ENCODE data around the gene RSRC2.
"Not testable (repeated sequence)": the region's sequence is repeated elsewhere in the genome, so short reads cannot be mapped to it uniquely, and the experiment has no call there.

RSRC2 gene

DNA sequence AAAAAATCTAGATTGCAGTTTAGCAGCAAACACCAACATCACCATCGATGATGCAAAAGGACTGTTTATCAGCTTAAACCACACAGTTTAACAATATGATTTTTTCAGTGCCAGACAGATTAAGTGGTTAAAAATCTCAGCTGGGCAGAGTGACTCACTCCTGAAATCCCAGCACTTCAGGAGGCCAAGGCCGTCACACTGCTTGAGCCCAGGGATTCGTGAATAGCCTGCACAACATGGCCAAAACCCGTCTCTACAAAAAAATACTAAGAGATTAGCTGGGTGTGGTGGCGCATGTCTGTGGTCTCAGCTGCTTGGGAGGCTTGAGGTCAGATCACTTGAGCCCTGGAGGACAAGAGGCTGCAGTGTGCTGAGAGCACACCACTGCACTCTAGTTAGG, 8.9 kb downstream of the RSRC2 start:
- no peak for DNase-seq (ENCODE audit: low spot score)

DNA sequence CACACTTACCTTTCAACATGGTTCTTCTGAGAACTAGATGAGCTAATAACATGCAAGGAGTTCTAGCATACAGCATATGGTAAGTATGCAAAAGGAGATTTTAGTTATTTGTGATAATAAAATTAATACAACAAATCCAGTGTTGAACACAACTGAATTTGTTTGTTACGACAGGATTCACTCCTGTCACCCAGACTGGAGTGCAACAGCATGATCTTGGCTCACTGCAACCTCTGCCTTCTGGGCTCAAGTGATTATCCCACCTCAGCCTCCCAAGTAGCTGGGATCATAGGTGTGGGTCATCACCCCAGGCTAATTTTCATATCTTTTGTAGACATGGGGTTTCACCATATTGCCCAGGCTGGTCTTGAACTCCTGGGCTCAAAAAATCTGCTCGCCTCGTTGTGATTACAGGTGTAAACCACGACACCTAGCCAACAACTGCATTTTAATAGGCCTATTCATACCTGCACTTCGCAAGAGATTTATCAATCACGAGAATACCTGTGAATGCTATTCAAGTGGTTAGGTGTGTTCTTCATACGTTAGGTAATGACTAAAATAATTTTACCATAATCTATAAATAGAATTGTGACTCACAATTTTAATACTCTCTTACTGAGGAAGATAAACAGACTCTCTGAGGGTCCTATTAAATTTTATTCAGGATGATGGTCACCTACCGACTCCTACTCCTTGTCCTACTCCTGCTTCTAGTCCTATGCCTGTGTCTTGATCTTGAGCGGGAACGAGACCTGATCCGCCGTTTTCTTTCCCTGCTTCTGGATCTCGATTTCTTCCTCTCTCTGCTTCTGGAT, 10.0 kb downstream of the RSRC2 start:
- DNase-seq (ENCODE audit: low spot score): no peak

DNA sequence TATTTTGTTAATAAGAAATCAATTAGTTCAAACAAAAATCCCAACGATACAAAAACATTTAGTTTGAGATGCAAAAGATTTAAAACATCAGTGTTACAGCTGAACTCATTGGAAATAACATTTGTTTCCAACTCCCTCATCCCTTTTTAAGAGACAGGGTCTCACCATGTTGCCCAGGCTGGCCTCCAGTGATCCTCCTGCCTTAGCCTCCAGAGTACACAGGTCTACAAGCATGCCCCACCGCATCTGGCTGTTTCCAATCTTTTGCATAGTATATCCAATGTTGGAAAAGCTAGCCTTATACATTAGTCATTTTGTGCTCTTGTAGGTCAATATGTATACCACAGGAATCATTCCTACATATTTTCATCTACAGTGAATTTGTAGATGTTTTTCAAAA, 11.5 kb downstream of the RSRC2 start:
- no peak for DNase-seq (ENCODE audit: low spot score)

DNA sequence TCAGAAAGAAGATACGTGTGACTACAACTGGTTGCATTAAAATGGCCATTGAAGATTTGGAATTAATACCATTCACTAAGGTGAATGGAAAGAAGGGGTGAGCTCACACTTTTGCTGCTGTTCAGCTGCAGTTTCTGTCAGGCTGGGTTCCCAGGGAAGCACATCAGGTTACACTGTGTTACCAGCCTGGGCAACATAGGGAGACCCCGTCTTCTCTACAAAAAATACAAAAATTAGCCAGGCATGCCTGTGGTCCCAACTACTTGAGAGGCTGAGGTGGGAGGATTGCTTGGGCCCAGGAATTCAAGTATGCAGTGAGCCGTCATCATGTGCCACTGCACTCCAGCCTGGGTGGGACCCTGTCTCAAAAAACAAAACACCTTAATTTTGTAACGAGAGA, 13.1 kb downstream of the RSRC2 start:
- DNase-seq (ENCODE audit: low spot score): no peak

DNA sequence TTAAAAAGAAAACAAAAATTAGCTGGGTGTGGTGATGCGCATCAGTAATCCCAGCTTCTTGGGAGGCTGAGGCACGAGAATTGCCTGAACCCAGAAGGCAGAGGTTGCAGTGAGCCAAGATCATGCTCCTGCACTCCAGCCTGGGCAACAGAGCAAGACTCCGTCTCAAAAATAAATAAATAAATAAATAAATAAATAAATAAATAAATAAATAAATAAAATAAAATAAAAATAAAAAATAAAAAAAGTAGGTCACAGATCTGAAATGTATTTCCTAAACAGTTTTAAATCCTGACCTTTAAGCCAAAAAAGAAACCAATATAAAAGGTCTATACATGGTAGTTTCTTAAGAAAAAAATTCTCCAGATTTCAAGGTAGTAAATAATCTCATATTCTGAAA, 13.7 kb downstream of the RSRC2 start:
- DNase-seq (ENCODE audit: low spot score): not testable (repeated sequence)

DNA sequence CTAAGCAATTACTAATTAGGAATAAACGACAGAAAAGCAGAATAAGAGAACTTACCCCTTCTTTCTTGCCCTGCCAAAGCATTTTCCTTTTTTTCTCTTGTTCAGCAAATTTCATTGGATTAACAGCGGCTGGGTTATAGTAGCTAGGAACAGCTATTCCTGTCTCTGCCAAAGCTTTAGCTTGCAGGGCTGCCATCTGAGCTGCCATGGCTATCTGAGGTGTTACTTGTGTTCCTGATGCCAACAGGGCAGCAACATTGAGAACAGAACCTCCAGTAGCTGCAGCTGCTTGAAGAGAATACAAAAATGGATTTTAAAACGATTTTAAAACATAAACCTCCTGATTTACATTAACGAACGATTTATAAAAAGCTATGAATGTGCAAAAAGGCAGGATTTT, 18.6 kb downstream of the RSRC2 start:
- no peak for DNase-seq (ENCODE audit: low spot score)

DNA sequence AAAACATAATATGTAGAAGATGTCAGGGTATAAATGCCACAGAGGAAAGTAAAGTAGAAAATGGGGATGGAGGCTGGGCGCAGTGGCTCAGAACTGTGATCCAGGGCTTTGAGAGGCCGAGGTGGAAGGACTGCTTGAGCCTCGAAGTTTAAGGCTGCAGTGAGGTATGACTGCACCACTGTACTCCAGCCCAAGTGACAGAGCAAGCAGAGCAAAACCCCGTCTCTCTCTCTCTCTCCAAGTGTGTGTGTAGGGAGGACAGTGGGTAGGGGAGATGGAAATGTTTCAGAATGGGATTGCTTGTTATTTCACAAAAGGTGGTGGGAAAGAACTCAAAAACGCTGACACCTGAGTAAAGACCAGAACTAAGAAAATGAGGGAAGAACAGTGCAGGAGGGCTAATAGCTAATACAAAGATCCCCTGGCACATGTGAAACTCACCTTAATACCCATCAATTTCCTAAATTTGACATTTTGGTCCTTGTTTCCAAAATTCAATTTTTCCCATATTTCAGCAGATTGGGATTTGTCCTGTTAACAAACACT, 20.3 kb downstream of the RSRC2 start:
- no peak for DNase-seq (ENCODE audit: low spot score)

DNA sequence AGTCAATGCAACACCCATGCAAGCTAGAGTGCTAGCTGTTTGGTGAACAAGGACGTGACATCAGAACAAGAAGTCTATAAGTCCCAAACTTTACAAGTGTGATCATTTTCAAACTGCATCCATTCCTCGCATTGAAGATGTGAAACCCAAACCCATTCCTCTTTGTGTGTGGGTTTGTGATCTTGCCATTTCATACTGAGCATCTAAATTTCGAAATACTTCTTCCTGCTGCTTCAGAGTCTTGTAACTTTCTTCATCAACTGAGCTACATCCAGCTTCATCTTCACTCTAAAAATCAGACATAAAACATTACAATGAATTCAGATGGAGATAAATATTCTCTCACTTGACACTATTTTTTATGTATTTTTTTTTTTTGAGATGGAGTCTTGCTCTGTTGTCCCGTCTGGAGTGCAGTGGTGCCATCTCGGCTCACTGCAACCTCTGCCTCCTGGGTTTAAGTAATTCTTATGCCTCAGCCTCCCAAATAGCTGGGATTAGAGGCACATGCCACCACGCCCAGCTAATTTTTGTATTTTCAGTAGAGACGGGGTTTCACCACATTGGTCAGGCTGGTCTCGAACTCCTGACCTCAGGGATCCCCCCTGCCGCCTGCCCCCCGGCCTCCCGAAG, 21.2 kb downstream of the RSRC2 start:
- no peak for DNase-seq (ENCODE audit: low spot score)

DNA sequence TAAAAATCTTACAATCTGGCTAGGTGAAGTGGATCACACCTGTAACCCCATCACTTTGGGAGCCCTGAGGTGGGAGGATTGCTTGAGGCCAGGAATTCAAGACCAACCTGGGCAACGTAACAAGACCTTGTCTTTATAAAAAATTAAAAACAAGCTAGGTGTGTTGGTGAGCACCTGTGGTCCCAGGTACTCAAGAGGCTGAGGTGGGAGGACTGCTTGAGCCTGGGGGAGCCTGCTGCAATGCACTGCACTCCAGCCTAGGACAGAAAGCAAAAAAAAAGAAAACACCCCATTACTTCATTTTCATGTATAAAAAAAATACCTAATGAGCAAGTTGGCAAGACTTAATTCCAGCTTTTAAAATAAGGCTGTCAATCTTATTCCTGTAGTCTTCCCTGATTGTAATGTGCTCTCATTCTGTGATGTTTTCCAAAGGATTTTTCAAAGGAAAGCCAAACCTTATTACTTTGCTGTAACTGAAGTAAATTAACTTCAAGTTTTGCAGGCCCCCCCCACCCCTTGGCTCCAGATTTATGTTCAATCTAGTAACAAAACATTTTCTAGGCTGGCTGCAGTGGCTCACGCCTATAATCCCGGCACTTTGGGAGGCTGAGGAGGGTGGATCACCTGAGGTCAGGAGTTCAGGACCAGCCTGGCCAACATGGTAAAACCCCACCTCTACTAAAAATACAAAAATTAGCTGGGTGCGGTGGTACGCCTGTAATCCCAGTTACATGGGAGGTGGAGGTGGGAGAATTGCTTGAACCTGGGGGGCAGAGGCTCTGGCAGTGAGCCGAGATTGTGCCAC, 22.7 kb downstream of the RSRC2 start:
- DNase-seq (ENCODE audit: low spot score): no peak

DNA sequence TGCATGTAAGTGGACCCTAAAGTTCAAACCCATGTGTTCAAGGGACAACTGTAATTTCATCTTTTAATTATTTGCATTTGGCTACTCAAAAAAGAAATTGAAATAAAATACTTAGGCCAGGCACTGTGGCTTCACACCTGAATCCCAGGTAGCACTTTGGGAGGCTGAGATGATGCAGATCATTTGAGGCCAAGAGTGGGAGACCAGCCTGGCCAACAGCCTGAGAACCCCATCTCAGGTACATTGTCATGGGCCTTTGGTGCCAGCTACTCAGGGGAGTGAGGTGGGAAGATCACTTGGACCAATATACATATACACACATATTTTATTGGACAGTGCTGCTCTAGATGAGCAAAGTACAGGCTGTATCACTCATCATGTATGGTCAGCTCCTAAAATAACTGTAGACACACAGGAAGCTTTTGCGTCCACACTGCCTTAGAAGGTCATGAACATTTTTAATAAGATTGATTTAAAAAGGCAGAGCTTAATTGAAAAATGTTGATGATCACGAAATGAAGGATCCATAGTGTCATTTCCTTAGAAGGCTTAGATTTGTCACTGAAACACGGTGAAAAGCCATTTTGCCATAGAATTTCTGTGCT, 23.5 kb downstream of the RSRC2 start:
- DNase-seq (ENCODE audit: low spot score): no peak

DNA sequence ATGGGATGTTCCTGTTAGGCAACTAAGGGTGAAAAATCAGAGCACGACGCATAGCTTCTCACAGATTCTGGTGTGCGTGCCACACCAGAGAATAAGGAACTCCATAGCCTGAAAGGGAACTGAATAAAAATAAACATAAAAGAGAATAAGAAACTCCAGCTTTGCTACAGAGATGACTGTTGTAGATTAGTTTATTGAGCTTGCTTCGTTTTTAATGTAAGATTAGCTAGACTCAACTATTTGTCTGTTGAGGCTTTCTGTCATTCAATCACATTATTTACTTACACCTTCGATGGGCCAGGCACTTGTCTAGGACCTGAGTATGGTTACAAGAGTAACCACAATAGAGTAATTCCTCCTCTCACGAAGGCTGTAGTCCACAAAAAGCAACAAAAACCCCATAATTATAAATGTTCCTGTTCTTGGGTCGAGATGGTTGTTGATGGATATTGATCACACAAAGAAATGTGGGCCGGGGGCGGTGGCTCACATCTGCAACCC, 25.2 kb downstream of the RSRC2 start:
- DNase-seq (ENCODE audit: low spot score): no peak

DNA sequence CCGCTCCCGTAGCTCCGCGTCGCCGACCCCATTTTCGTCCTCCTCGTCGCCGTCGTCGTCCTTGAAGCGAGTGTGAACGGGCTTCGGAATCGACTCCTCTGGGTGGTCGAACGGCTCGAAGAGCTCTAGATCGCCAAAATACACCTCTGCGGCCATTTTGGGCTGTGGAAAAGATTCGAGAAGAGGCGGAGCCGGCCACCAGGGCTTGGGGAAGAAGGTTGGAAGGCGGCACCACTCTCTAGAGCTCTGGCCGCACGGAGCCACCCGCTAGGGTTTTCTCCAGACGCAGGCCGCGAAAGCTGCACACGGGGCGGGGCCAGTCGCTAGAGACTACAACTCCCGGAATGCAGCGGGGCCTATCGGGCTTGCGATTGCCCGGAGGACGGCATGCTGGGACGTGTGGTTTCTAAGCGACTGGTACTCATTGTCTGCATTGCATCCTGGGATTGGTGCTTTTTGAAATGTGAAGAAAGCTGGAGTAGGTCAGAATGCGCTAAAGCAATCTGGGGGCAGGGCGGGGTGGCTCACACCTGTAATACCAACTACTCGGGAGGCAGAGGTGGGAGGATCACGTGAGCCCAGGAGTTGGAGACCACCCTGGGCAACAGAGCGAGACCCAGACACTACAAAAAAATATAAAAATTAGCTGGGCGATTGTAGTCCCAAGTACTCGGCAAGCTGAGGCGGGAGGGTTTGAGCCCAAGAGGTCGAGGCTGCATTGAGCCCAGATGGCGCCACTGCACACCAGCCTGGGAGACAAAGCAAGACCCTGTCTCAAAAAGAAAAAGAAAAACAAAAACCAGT, 25.8 kb downstream of the RSRC2 start, which contains the start of gene ZCCHC8:
Gene ZCCHC8, minus strand, starts transcription at position 248 of the 804 bp plus-strand sequence. Its CDS starts 92 bp downstream, at position 156.
- DNase-seq (ENCODE audit: low spot score): peak; percentile 72

DNA sequence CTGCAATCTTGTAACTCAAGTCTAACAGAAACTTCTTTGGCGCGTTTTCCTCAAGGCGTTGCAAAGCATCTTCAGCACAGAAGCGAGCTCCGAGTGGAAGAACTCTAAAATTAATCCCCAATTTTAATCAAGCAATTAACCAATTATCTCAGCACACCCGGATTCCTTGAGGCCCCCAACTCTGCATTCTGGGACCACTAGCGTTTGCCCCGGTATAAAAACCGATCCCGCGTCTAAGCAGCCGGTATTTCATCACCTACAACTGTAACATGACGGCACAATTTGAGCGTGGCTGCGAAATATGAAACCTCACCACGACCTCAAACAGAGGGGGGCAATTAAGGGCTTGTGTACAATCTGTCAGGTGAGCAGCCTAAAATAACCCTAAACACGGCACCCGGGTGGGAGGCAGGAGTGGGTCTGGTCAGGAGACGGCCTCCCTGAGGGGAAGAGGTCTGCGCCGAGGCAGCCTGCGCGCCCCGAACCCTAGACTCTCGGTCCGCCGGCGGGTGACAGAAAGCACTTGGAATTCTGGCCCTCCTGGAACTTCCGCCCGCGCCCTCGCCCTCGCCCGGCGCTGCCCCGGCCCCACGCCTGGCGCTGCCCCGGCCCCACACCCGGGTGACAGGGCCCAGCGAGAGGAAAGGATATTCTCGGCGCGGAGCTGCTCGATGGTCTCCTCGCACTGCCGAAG, 26.6 kb downstream of the RSRC2 start:
- peak; percentile 31 for DNase-seq (ENCODE audit: low spot score)

DNA sequence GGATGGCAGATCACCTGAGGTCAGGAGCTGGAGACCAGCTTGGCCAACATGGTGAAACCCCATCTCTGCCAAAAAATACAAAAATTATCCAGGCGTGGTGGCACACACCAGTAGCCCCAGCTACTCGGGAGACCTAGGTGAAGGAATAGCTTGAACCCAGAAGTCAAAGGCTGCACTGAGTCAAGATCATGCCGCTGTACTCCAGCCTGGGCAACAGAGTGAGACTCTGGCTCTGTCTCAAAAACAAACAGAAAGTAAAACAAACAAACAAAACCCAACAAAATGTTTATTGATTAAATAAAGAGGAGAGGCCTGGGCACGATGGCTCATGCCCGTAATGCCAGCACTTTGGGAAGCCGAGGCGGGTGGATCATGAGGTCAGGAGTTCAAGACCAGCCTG, 31.5 kb downstream of the RSRC2 start:
- DNase-seq (ENCODE audit: low spot score): no peak

DNA sequence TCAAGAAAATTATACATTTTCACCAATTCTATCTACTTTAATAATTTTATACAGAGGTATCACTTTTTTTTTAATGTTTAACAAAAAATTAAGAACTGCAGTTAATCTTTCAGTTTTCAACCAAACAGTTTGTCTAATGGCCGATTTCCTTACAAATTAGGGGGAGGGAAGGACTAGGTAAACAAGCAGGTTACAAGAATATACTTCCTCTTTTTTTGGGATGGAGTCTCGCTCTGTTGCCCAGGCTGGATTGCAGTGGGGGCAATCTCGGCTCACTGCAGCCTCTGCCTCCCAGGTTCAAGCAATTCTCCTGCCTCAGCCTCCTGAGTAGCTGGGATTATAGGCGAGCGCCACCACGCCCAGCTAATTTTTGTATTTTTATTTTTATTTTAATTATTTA, 33.5 kb downstream of the RSRC2 start:
- DNase-seq (ENCODE audit: low spot score): not testable (repeated sequence)

DNA sequence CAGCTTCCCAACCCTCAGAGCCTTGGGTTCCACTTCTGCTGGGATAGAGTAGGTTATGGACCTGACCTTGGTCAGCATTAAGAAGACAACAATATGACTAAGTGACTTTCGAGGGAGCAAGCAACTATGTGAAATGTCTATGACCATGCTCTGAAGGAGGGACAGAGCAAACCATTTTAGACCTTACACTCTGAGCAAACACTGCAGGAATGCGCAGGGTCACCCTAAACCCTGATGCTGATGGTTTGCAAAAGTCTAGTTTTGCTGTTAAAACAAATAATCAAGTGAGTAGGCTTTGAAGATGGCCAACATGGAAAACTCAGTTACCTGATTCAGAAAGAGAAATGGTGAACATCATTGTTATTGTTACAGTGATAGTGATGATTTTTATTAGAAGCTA, 34.7 kb downstream of the RSRC2 start:
- DNase-seq (ENCODE audit: low spot score): no peak

DNA sequence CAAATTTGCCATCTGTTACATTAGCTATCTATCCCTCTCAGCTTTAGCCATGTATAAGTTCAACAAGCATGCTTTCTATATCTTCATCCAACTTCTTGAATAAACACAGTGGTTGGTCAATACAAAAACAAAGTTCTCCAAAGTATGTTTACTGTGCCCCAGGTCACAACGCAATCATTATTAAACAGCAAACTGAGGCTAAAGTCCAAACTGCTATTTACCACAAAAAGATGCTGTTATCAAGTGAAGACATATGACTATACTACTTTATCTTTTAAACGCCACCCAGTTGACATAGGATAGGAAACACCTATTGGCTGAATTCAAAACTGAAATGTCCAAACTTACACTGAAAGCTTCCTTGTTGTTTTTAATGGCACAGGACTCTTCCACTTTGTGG, 37.7 kb downstream of the RSRC2 start:
- DNase-seq (ENCODE audit: low spot score): peak; percentile 19

DNA sequence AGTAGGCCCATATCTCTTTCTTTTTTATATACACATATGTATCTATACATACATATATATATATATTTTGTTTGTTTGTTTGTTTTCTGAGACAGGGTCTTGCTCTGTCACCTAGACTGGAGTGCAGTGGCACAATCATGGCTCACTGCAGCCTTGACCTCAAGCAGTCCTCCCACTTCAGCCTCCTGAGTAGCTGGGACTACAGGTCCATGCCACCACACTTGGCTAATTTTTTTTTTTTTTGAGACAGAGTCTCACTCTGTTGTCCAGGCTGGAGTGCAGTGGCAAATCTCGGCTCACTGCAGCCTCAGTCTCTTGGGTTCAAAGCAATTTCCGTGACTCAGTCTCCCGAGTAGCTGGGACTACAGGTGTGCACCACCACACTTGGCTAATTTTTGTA, 38.9 kb downstream of the RSRC2 start:
- not testable (repeated sequence) for DNase-seq (ENCODE audit: low spot score)

DNA sequence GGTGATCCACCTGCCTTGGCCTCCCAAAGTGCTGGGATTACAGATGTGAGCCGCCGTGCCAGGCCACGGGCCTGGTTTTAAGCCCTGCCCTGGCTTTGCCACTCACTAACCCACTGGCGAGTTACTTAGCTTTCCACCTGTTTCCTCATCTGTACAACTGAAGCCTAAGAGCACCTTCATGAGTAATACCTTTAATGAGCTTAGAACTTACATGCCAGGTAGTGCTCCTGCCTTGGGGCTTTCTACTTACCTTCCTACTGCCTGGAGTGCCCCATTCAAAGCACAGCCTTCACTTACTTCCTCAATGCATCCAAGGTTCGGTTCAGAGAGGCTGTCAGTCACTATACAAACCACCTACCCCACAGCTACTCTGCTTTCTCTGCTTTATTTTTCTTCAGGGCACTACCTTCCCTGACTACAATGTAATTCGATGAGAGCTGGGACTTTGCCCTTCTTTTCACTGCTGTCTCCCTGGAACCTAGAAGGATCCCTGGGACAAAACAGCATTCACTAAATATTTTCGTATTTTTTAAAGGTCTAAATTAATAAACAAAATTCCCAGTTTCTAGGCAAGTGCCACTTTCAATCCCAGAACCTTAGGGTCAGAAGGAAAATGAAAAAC, 39.8 kb downstream of the RSRC2 start:
- no peak for DNase-seq (ENCODE audit: low spot score)

DNA sequence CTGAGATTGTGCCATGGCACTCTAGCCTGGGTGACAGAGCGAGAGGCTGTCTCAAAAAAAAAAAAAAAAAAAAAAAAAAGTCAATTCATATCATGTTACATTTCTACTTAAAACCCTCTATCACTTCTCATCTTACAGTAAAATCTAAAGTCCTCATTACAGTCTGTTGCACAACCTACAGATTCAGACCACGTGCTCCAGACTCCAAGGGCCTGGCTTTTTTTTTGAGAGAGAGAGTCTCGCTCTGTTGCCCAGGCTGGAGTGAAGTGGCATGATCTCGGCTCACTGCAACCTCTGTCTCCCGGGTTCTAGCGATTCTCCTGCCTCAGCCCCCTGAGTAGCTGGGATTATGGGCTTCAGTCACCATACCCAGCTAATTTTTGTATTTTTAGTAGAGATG, 40.4 kb downstream of the RSRC2 start:
- DNase-seq (ENCODE audit: low spot score): not testable (repeated sequence)
